Osteocyte (in vitro differentiated cells): Measurements from ENCODE around the gene TXNDC17. TPM values are rescaled to one million over a fixed set of nuclear protein-coding genes. Genes with fewer than 3 reads are reported as not detected.
"Not testable (repeated sequence)": the region's sequence is repeated elsewhere in the genome, so short reads cannot be mapped to it uniquely, and the experiment has no call there.

Source experiments
- DNase-seq: peaks from one replicate; pipeline ENCODE4 v3.0.0; 2021; ENCODE audit warnings: mixed read lengths; ENCODE audit not compliant: unreplicated experiment; ENCODE audit errors: extremely low spot score
- H3K27ac Mint-ChIP-seq: one replicate; pipeline ENCODE4 v1.8.0; 2021; ENCODE audit warnings: mild to moderate bottlenecking, mixed read lengths; ENCODE audit not compliant: unreplicated experiment
- H3K27me3 Mint-ChIP-seq: one replicate; pipeline ENCODE4 v1.8.0; 2021; ENCODE audit warnings: mixed read lengths; ENCODE audit not compliant: unreplicated experiment
- H3K36me3 Mint-ChIP-seq: one replicate; pipeline ENCODE4 v1.8.0; 2021; ENCODE audit warnings: mixed read lengths; ENCODE audit not compliant: unreplicated experiment
- H3K4me1 Mint-ChIP-seq: one replicate; pipeline ENCODE4 v1.8.0; 2021; ENCODE audit warnings: mixed read lengths; ENCODE audit not compliant: unreplicated experiment
- H3K4me3 Mint-ChIP-seq: one replicate; pipeline ENCODE4 v1.8.0; 2021; ENCODE audit warnings: mild to moderate bottlenecking, moderate library complexity, mixed read lengths; ENCODE audit not compliant: unreplicated experiment
- H3K9me3 Mint-ChIP-seq: one replicate; pipeline ENCODE4 v1.8.0; 2021; ENCODE audit warnings: mixed read lengths; ENCODE audit not compliant: unreplicated experiment
- CTCF ChIP-seq: fragments of 200-600 bp; sonication (generic); IDR thresholded peaks from 2 replicates; pipeline ENCODE4 v1.5.0; 2021; ENCODE audit warnings: antibody characterized with exemption, mild to moderate bottlenecking, moderate library complexity
- microRNA-seq: library from miRNA; unstranded; fragments of <30 nt; microRNA quantifications from one replicate; pipeline ENCODE4 v1.1.0, GENCODE V29; 2020; ENCODE audit not compliant: unreplicated experiment
- total RNA-seq: library from RNA; stranded (reverse); gene quantifications from 2 replicates; pipeline ENCODE4 v1.2.1, GENCODE V29; 2021

TXNDC17 gene
- total RNA-seq, 1 donor from 2014 or later: 53.5 TPM

- no peak overlapping the region for H3K4me3 Mint-ChIP-seq
Observed at GRCh38 chr17:6686026-6686425, 45.2 kb downstream of the TXNDC17 start.

GRCh38 chr17:6688944-6689343 lies 48.1 kb downstream of the TXNDC17 start:
- Mint-ChIP-seq H3K36me3 (no peaks in the 10 kb centered on the region), H3K27me3 (peaks cover 9% of the 10 kb centered on the region), H3K4me3 (no peak overlapping the region), H3K9me3 (no peaks in the 10 kb centered on the region), H3K4me1 (no peaks in the 10 kb centered on the region), H3K27ac (no peak overlapping the region)
- DNase-seq: no peak
- TF ChIP-seq CTCF: no peak

More at GRCh38 chr17:6686026-6686425, 45.2 kb downstream of the TXNDC17 start:
- no peak overlapping the region for H3K27ac Mint-ChIP-seq
- no peak for DNase-seq
- H3K36me3 Mint-ChIP-seq: no peaks in the 10 kb centered on the region
- H3K9me3 Mint-ChIP-seq: no peaks in the 10 kb centered on the region
- no peak for TF ChIP-seq CTCF
- H3K4me1 Mint-ChIP-seq: no peaks in the 10 kb centered on the region
- no peaks in the 10 kb centered on the region for H3K27me3 Mint-ChIP-seq

- Mint-ChIP-seq H3K36me3 (no peaks in the 10 kb centered on the region), H3K4me1 (no peaks in the 10 kb centered on the region)
- no peak for TF ChIP-seq CTCF
Observed at GRCh38 chr17:6690641-6691040, 49.8 kb downstream of the TXNDC17 start.

GRCh38 chr17:6691546-6691945 lies 50.7 kb downstream of the TXNDC17 start:
- Mint-ChIP-seq H3K36me3 (no peaks in the 10 kb centered on the region), H3K27ac (no peak overlapping the region), H3K4me1 (no peaks in the 10 kb centered on the region), H3K27me3 (peaks cover 11% of the 10 kb centered on the region), H3K9me3 (no peaks in the 10 kb centered on the region), H3K4me3 (no peak overlapping the region)
- TF ChIP-seq CTCF: no peak
- no peak for DNase-seq

More at GRCh38 chr17:6690641-6691040, 49.8 kb downstream of the TXNDC17 start:
- Mint-ChIP-seq H3K4me3 (no peak overlapping the region), H3K27me3 (peaks cover 11% of the 10 kb centered on the region), H3K27ac (no peak overlapping the region), H3K9me3 (no peaks in the 10 kb centered on the region)
- no peak for DNase-seq

GRCh38 chr17:6691958-6692357 lies 51.1 kb downstream of the TXNDC17 start:
- H3K27me3 Mint-ChIP-seq: peaks cover 11% of the 10 kb centered on the region
- H3K9me3 Mint-ChIP-seq, DNase-seq, H3K4me1 Mint-ChIP-seq, H3K4me3 Mint-ChIP-seq, H3K27ac Mint-ChIP-seq, H3K36me3 Mint-ChIP-seq: not testable (repeated sequence)

Small RNA genes lying within 50 kb of the gene (microRNA-seq; reads per million reads assigned to microRNA genes)
- gene MIR4520-1 (not detected), gene MIR4520-2 (not detected)

Other genes starting within 250 kb of the TXNDC17 start
- not detected in 2 replicates for gene AIPL1, start 205.9 kb upstream of the TXNDC17 start, total RNA-seq
- gene PIMREG, start 196.6 kb upstream of the TXNDC17 start, total RNA-seq: 8.0 and 8.9 TPM in 2 replicates
- 0.78 and 0.94 TPM in 2 replicates for gene PITPNM3, start 84.5 kb upstream of the TXNDC17 start, total RNA-seq
- 21.2 and 24.0 TPM in 2 replicates for gene KIAA0753, start 349 bp upstream of the TXNDC17 start, total RNA-seq
- 13.4 and 17.4 TPM in 2 replicates for gene MED31, start 10.5 kb downstream of the TXNDC17 start, total RNA-seq
- gene C17orf100, start 10.7 kb downstream of the TXNDC17 start, total RNA-seq: 3.1 and 3.2 TPM in 2 replicates
- gene SLC13A5, start 72.3 kb downstream of the TXNDC17 start, total RNA-seq: not detected in 2 replicates
- gene XAF1, start 115.0 kb downstream of the TXNDC17 start, total RNA-seq: 0.91 and 1.5 TPM in 2 replicates
- not detected in 2 replicates for gene FBXO39, start 135.2 kb downstream of the TXNDC17 start, total RNA-seq
- not detected in 2 replicates for gene TEKT1, start 190.7 kb downstream of the TXNDC17 start, total RNA-seq